DMS 273 (cell line): ENCODE data around the gene GMFB.
A peak's percentile ranks its signal among the peaks of the same experiment; 100 is the strongest.

Experiments used
- DNase-seq: peaks from one replicate; lab custom pipeline; 2025; ENCODE audit not compliant: unreplicated experiment; lab: John Stamatoyannopoulos, UW

GMFB gene

GRCh38 chr14:54493293-54493692 lies 4.5 kb upstream of the GMFB start:
- peak; percentile 44 for DNase-seq

GRCh38 chr14:54490445-54491175 lies 1.8 kb upstream of the GMFB start:
- DNase-seq: peak; percentile 14

GRCh38 chr14:54489731-54490444 lies 1.1 kb upstream of the GMFB start:
- peak; percentile 36 for DNase-seq

DNA sequence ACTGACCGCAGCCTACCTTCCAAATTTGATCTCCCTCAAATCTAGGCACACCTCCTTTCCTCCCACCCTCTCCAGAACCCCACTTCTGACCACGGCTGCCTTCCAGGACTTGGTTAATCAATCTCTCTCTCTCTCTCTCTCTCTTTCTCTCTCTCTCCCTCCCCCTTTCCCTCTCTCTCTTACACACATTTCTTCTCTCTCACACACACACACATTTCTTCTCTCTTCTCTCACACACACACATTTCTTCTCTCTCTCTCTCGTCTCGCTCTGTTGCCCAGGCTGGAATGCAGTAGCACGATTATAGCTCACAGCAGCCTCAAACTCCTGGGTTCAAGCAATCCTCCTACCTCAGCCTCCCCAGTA lies 521 bp upstream of the GMFB start:
- no peak for DNase-seq

DNA sequence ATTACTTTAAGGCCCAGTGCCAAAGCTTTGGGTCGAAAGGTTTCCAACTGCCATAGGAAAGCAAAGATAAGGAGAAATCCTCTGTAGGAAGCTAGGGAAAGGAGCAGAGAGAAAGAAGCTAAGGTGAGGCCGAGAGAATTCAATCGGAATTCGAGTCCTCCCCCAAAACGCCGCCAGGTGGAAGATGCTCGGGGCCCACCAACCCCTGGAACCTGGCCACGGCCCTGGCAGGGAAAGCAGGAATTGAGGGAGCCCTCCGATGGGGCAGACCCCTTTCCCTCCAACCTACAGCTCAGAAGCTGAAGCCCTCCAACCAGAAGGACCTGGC lies 498 bp downstream of the GMFB start:
- peak; percentile 83 for DNase-seq

DNA sequence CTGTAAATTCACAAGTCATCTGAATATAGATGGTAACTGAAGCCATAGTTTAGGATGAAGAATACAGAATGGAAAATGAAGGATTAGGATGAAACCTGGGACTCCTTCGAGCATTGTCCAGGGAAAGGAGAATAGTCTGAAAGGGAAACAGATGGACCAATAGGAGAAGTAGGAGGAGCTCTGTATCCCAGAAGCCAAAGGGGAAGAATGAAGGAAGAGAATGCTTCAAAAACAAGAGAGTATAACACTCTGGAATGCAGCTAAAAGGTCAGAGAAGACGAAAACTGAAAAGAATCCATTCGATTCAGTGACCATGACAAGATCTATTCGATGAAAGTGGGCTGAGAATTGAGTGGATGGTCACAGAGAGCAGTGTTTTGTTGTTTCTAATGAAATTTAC lies 1.0 kb downstream of the GMFB start:
- peak; percentile 52 for DNase-seq

GRCh38 chr14:54486685-54487084 lies 2.1 kb downstream of the GMFB start:
- DNase-seq: peak; percentile 50

DNA sequence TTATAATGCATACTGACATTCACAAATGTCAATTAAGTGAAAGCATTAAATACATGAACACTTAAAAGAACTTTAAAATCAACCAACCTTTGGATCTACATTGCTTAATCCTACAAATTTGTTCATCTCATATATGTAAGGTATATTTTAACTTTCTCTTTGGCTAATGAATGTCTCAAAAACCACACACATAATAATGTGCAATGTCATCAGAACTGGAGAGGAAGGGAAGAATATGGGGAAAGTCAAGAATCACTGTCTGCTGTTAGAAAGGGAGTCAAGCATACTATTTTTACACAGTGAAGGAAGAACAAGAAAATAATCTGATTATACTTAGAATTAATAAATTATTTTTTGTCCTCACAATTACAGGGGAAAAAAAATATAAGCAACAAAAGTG lies 4.9 kb downstream of the GMFB start:
- DNase-seq: no peak

- no peak for DNase-seq
Measured at GRCh38 chr14:54483073-54483745, 5.6 kb downstream of the GMFB start.

GRCh38 chr14:54481695-54482094 lies 7.1 kb downstream of the GMFB start:
- DNase-seq: peak; percentile 26

DNA sequence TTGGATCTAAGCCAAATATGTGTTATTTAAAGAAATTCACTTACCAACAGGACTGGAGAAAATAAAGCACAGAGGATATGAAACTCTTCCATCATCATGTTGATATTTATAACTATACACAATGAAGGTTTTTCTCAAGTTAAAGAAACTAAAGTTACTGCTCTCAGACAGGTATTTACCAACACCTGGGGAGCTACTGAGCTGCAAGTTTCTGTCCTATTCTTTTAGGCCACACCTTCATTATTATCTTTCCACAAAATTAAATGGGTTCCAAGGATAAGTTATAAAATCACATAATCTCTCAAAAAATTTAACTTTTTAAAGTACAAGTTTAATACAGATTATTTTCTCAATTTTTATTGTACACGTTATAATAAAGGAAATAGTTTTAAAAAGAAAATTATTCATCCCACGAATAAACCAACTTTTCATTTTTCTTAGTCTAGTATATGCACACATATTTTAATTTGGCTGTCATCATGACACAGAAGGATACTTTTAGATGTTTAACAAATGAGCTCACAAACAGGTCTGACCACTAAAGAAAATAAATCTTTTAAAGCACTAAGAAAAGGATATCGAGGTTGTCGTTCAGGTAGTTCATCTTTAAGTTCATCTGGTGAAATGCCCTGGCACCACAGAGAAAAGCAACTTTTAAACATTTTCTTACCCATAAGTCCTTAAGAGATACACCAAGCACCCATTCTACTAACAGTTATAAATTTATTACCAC lies 7.8 kb downstream of the GMFB start:
- DNase-seq: no peak

GRCh38 chr14:54478636-54479215 lies 10.1 kb downstream of the GMFB start:
- DNase-seq: no peak

- no peak for DNase-seq
Measured at GRCh38 chr14:54475911-54476310, 12.9 kb downstream of the GMFB start.

- DNase-seq: no peak
Measured at GRCh38 chr14:54475187-54475899, 13.4 kb downstream of the GMFB start.

GRCh38 chr14:54474232-54474793 lies 14.5 kb downstream of the GMFB start:
- no peak for DNase-seq

GRCh38 chr14:54472315-54472714 lies 16.5 kb downstream of the GMFB start:
- peak; percentile 21 for DNase-seq

DNA sequence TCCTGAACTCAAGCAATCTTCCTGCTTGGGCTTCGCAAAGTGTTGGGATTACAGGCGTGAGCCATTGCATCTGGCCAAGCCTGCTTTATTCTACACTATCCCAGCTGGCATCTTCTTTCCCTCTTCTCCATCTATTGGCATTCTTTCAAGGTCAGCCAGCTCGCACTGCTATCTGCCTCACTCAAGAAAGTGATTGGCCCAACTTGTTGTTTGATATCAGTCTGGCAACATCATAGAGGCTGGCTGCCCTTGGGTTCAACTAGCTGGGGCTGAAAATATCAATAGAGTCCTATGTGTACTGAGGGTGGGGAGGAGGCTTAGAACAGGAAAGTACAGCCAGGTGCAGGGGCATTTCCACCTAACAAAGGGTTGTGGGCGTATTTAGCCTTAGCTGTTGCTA lies 17.1 kb downstream of the GMFB start:
- DNase-seq: peak; percentile 38

GRCh38 chr14:54470701-54471100 lies 18.1 kb downstream of the GMFB start:
- no peak for DNase-seq

- DNase-seq: no peak
Measured at GRCh38 chr14:54467280-54467679, 21.5 kb downstream of the GMFB start.

GRCh38 chr14:54465654-54466053 lies 23.1 kb downstream of the GMFB start:
- peak; percentile 86 for DNase-seq
